Gastrocnemius medialis (tissue), 4 donors: Measurements from ENCODE around the gene CYP27A1. TPM values are rescaled to one million over a fixed set of nuclear protein-coding genes. Genes with fewer than 3 reads are reported as not detected.
A peak's percentile ranks its signal among the peaks of the same experiment; 100 is the strongest.

Source experiments
- ATAC-seq, 2 donors: fragments of 150-250 bp; one replicate each; pipeline ENCODE4 v1.9.1; 2016
- DNase-seq, 2 donors: peaks; one replicate each; pipeline ENCODE4 v3.0.0-alpha.2; 2019
- H3K27ac ChIP-seq, 4 donors: fragments of 200-600 bp; sonication (generic); 1 replicate in 1 of 4; 2 replicates in 3 of 4; pipeline ENCODE4 v1.5.1; 2016 to 2018; ENCODE audit warnings: mild to moderate bottlenecking in 2 of 4, moderate library complexity in 1 of 4
- H3K27me3 ChIP-seq, 3 donors: fragments of 200-600 bp; sonication (generic) in 2 of 3; 1 replicate in 1 of 3; 2 replicates in 2 of 3; pipeline versions ENCODE4 v1.5.1 to v1.6.0; 2016 to 2019; ENCODE audit warnings: mild to moderate bottlenecking in 1 of 3, moderate library complexity in 1 of 3
- H3K36me3 ChIP-seq, 2 donors: fragments of 200-600 bp; sonication (generic) in 1 of 2; one replicate each; pipeline ENCODE4 v1.5.1; 2017 to 2018
- H3K4me1 ChIP-seq, 2 donors: fragments of 200-600 bp; sonication (generic) in 1 of 2; one replicate each; pipeline ENCODE4 v1.5.1; 2016 to 2017; ENCODE audit warnings: mild to moderate bottlenecking in 2 of 2
- H3K4me3 ChIP-seq, 4 donors: fragments of 200-600 bp; sonication (generic) in 3 of 4; 1 replicate in 1 of 4; 2 replicates in 3 of 4; pipeline ENCODE4 v1.5.1; 2016 to 2019; ENCODE audit warnings: mild to moderate bottlenecking in 2 of 4
- H3K9me3 ChIP-seq, 3 donors: fragments of 200-600 bp; sonication (generic) in 2 of 3; 1 replicate in 1 of 3; 2 replicates in 2 of 3; pipeline ENCODE4 v1.5.1; 2016 to 2019
- CTCF ChIP-seq, 5 experiments: fragments of 450-650 bp in 3 of 5; fragments of 200-600 bp in 2 of 5; sonication (generic) in 2 of 5; IDR thresholded peaks in 4 of 5; conservative IDR thresholded peaks in 1 of 5; 1 replicate in 4 of 5; 2 replicates in 1 of 5; pipeline ENCODE4 v1.5.1; 2016 to 2019; ENCODE audit warnings: antibody characterized with exemption in 5 of 5, mild to moderate bottlenecking in 3 of 5, moderate library complexity in 3 of 5
- POLR2A ChIP-seq, 2 donors: fragments of 450-650 bp; IDR thresholded peaks; one replicate each; pipeline ENCODE4 v1.6.1; 2017; ENCODE audit warnings: antibody characterized with exemption in 2 of 2, mild to moderate bottlenecking in 2 of 2, moderate library complexity in 2 of 2
- in situ Hi-C, 4 donors: fragments of 200-750 bp; cut with MboI; loops; one replicate each; pipeline versions ENCODE4 v1.15.0 to v1.8.0; 2017; ENCODE audit warnings: low sequenced_read_pairs in 4 of 4
- intact Hi-C: fragments of 100-400 bp; cut with DNase I; formaldehyde crosslinking; loops from one replicate; pipeline ENCODE4 v1.15.1; 2023; ENCODE audit warnings: low total_unique reads
- total RNA-seq, 4 donors: library from RNA; depleted of rRNA; stranded (reverse); fragments of >200 nt; gene quantifications; one replicate each; pipeline versions ENCODE4 v1.1.0 to v1.2.3, GENCODE V29; 2016

Gene CYP27A1
- total RNA-seq, 4 donors from 2014 or later: 17.9 to 56.3 (median 26.8) TPM

GRCh38 chr2:218734190-218734975 is 47.6 kb upstream of the CYP27A1 start:
- H3K4me1 ChIP-seq: peaks cover 0 to 7% of the 10 kb centered on the region in 2 donors
- H3K4me3 ChIP-seq: no peak overlapping the region
- H3K27ac ChIP-seq: peak overlapping the region in 1 of 4 donors; percentile 28
- DNase-seq: no peak
- intact Hi-C loops: loop anchor here (5.0 kb wide), 1 partner anchor 43 kb away; no protein-coding TSS in a partner anchor
- no peak for TF ChIP-seq CTCF (IDR thresholded peaks at IDR 0.05 in 4 of 5, conservative IDR thresholded peaks at IDR 0.05 in 1 of 5)
- no peak for TF ChIP-seq POLR2A (IDR thresholded peaks at IDR 0.05)
- ATAC-seq: no peak
- peaks cover 0 to 18% of the 10 kb centered on the region in 2 donors for H3K36me3 ChIP-seq
- H3K9me3 ChIP-seq: no peaks in the 10 kb centered on the region
- in situ Hi-C loops: no loop called here
- H3K27me3 ChIP-seq: no peaks in the 10 kb centered on the region

- no peak overlapping the region for H3K4me3 ChIP-seq
- intact Hi-C loops: no loop called here
- ATAC-seq (no peak), DNase-seq (no peak)
- no peaks in the 10 kb centered on the region for H3K27me3 ChIP-seq
- H3K9me3 ChIP-seq: no peaks in the 10 kb centered on the region
- peaks cover 0 to 4% of the 10 kb centered on the region in 2 donors for H3K4me1 ChIP-seq
- TF ChIP-seq POLR2A (IDR thresholded peaks at IDR 0.05) (no peak), CTCF (IDR thresholded peaks at IDR 0.05 in 4 of 5, conservative IDR thresholded peaks at IDR 0.05 in 1 of 5) (no peak)
- in situ Hi-C loops: no loop called here
- no peak overlapping the region for H3K27ac ChIP-seq
- peaks cover 0 to 30% of the 10 kb centered on the region in 2 donors for H3K36me3 ChIP-seq
Observed at GRCh38 chr2:218736531-218736930, 45.4 kb upstream of the CYP27A1 start.

GRCh38 chr2:218743068-218743467 is 38.9 kb upstream of the CYP27A1 start:
- intact Hi-C loops: no loop called here
- peaks cover 0 to 38% of the 10 kb centered on the region in 2 donors for H3K36me3 ChIP-seq
- ATAC-seq (no peak), DNase-seq (no peak)
- no peaks in the 10 kb centered on the region for H3K9me3 ChIP-seq
- no peak overlapping the region for H3K27ac ChIP-seq
- in situ Hi-C loops: no loop called here
- H3K4me3 ChIP-seq: no peak overlapping the region
- TF ChIP-seq CTCF (IDR thresholded peaks at IDR 0.05 in 4 of 5, conservative IDR thresholded peaks at IDR 0.05 in 1 of 5) (no peak), POLR2A (IDR thresholded peaks at IDR 0.05) (no peak)
- H3K4me1 ChIP-seq: no peaks in the 10 kb centered on the region
- no peaks in the 10 kb centered on the region for H3K27me3 ChIP-seq

- H3K4me1 ChIP-seq: no peaks in the 10 kb centered on the region
- no peak overlapping the region for H3K27ac ChIP-seq
- ATAC-seq (no peak), DNase-seq (no peak)
- peaks cover 0 to 42% of the 10 kb centered on the region in 2 donors for H3K36me3 ChIP-seq
- H3K9me3 ChIP-seq: no peaks in the 10 kb centered on the region
- no peak for TF ChIP-seq CTCF (IDR thresholded peaks at IDR 0.05 in 4 of 5, conservative IDR thresholded peaks at IDR 0.05 in 1 of 5)
- TF ChIP-seq POLR2A (IDR thresholded peaks at IDR 0.05): no peak
- no peak overlapping the region for H3K4me3 ChIP-seq
- H3K27me3 ChIP-seq: no peaks in the 10 kb centered on the region
- in situ Hi-C loops (no loop called here), intact Hi-C loops (no loop called here)
Observed at GRCh38 chr2:218744615-218745014, 37.3 kb upstream of the CYP27A1 start.
